ENCODE results near the gene SLC9A9. TPM values are rescaled to one million over a fixed set of nuclear protein-coding genes. Genes with fewer than 3 reads are reported as not detected.

The SLC9A9 gene
- total RNA-seq = 10 to 100 TPM; 13.4 to 15.0 (median 14.4) TPM

GRCh38 chr3:143847787-143848631, at the start of gene SLC9A9:
SLC9A9 (minus strand) TSS chr3:143848468; CDS start chr3:143848322, 146 bp downstream.
- peak within 1 kb of the TSS; percentile 45 to 70 (median 66) for H3K27ac ChIP-seq (replicated peaks in 1 of 4)
- peaks cover 0 to 38% (median 31%) of the 10 kb centered on the region in 4 donors for H3K4me1 ChIP-seq
- 0% methylated on average over 15 of the region's 15 CpGs for WGBS
- TF ChIP-seq EP300 (IDR thresholded peaks at IDR 0.05) (no peak), POLR2AphosphoS5 (IDR thresholded peaks at IDR 0.05) (peak; percentile 21 to 37), CTCF (IDR thresholded peaks at IDR 0.05) (no peak), POLR2A (IDR thresholded peaks at IDR 0.05; ENCODE audit: low read depth) (no peak)
- H3K4me3 ChIP-seq = peak within 1 kb of the TSS; percentile 62 to 73 (median 69)
- intact Hi-C loops (cut with DNase I) = loop anchor here (5.0 kb wide), 1 partner anchor 71 kb away; no protein-coding TSS in a partner anchor
- H3K27me3 ChIP-seq = no peaks in the 10 kb centered on the region
- H3K36me3 ChIP-seq = no peaks in the 10 kb centered on the region
- DNase-seq (ENCODE audit: extremely low spot score) = no peak
- no peaks in the 10 kb centered on the region for H3K9me3 ChIP-seq

- Histone ChIP-seq H3K27me3 (no peaks in the 10 kb centered on the region), H3K4me1 (peaks cover 0 to 14% (median 9%) of the 10 kb centered on the region in 4 donors), H3K36me3 (no peaks in the 10 kb centered on the region), H3K9me3 (no peaks in the 10 kb centered on the region), H3K27ac (replicated peaks in 1 of 4) (no peak overlapping the region), H3K4me3 (no peak overlapping the region)
- no peak for TF ChIP-seq CTCF (IDR thresholded peaks at IDR 0.05)
- TF ChIP-seq POLR2A (IDR thresholded peaks at IDR 0.05; ENCODE audit: low read depth) = no peak
- no peak for TF ChIP-seq POLR2AphosphoS5 (IDR thresholded peaks at IDR 0.05)
- no peak for TF ChIP-seq EP300 (IDR thresholded peaks at IDR 0.05)
- intact Hi-C loops (cut with DNase I) = loop anchor here (10.0 kb wide), 1 partner anchor 877 kb away; no protein-coding TSS in a partner anchor
- WGBS = 41% methylated on average over 7 of the region's 7 CpGs
- no peak for DNase-seq (ENCODE audit: extremely low spot score)
Measured at GRCh38 chr3:143897576-143898295, 49.5 kb upstream of the SLC9A9 start.

GRCh38 chr3:143896486-143896885, 48.2 kb upstream of the SLC9A9 start:
- Histone ChIP-seq H3K27ac (replicated peaks in 1 of 4) (no peak overlapping the region), H3K4me3 (no peak overlapping the region), H3K36me3 (no peaks in the 10 kb centered on the region), H3K9me3 (no peaks in the 10 kb centered on the region), H3K27me3 (no peaks in the 10 kb centered on the region), H3K4me1 (peaks cover 0 to 14% (median 9%) of the 10 kb centered on the region in 4 donors)
- 83% methylated on average over 4 of the region's 4 CpGs for WGBS
- intact Hi-C loops (cut with DNase I) = loop anchor here (10.0 kb wide), 1 partner anchor 878 kb away; no protein-coding TSS in a partner anchor
- TF ChIP-seq POLR2A (IDR thresholded peaks at IDR 0.05; ENCODE audit: low read depth) (no peak), EP300 (IDR thresholded peaks at IDR 0.05) (no peak), POLR2AphosphoS5 (IDR thresholded peaks at IDR 0.05) (no peak), CTCF (IDR thresholded peaks at IDR 0.05) (no peak)
- DNase-seq (ENCODE audit: extremely low spot score) = no peak

GRCh38 chr3:143895805-143896204, 47.5 kb upstream of the SLC9A9 start:
- Histone ChIP-seq H3K36me3 (no peaks in the 10 kb centered on the region), H3K4me3 (no peak overlapping the region), H3K27ac (replicated peaks in 1 of 4) (no peak overlapping the region), H3K27me3 (no peaks in the 10 kb centered on the region), H3K9me3 (no peaks in the 10 kb centered on the region), H3K4me1 (peaks cover 0 to 14% (median 9%) of the 10 kb centered on the region in 4 donors)
- no peak for DNase-seq (ENCODE audit: extremely low spot score)
- intact Hi-C loops (cut with DNase I) = loop anchor here (10.0 kb wide), 1 partner anchor 879 kb away; no protein-coding TSS in a partner anchor
- no peak for TF ChIP-seq EP300 (IDR thresholded peaks at IDR 0.05)
- TF ChIP-seq CTCF (IDR thresholded peaks at IDR 0.05) = peak in 2 of 3 experiments; percentile 24 to 32
- WGBS = 95% methylated on average over 1 of the region's 1 CpG

All from esophagus muscularis mucosa (tissue), 4 donors.